OCI-LY3 (cell line): ENCODE measurements around the gene TM9SF2.

ENCODE experiments used
- H2AFZ ChIP-seq: fragments of 200-600, 300-600 bp; shearing (Covaris generic); 2 replicates; pipeline ENCODE4 v1.6.0; 2014; ENCODE audit warnings: antibody characterized with exemption, low read depth, low read length
- H3K27ac ChIP-seq: fragments of 200-600, 300-600 bp; sonication (generic); 2 replicates; pipeline ENCODE4 v1.5.1; 2014; ENCODE audit warnings: mild to moderate bottlenecking, low read length, moderate library complexity, mixed read lengths
- H3K27me3 ChIP-seq: fragments of 200-600, 300-600 bp; sonication (generic); 2 replicates; pipeline ENCODE4 v1.6.1; 2014; ENCODE audit warnings: low read depth, low read length, mixed read lengths
- H3K36me3 ChIP-seq: fragments of 200-600, 300-600 bp; sonication (generic); replicated peaks from 2 replicates; pipeline ENCODE3; 2014; ENCODE audit warnings: low read depth, low read length, mixed read lengths
- H3K4me1 ChIP-seq: fragments of 300-600, 200-600 bp; sonication (generic); 2 replicates; pipeline ENCODE4 v1.6.1; 2014; ENCODE audit warnings: low read length, mixed read lengths
- H3K4me2 ChIP-seq: fragments of 200-600, 300-600 bp; sonication (generic); 2 replicates; pipeline ENCODE4 v1.6.1; 2014; ENCODE audit warnings: low read length, mixed read lengths
- H3K4me3 ChIP-seq: fragments of 300-600, 200-600 bp; sonication (generic); 2 replicates; pipeline ENCODE4 v1.5.1; 2014; ENCODE audit warnings: antibody characterized with exemption, mild to moderate bottlenecking, low read length, moderate library complexity
- H3K79me2 ChIP-seq: fragments of 300-600, 200-600 bp; shearing (Covaris generic); 2 replicates; pipeline ENCODE4 v1.6.1; 2014; ENCODE audit warnings: mild to moderate bottlenecking, low read length, mixed read lengths
- H3K9ac ChIP-seq: fragments of 300-600, 200-600 bp; shearing (Covaris generic); 2 replicates; pipeline ENCODE4 v1.6.0; 2014; ENCODE audit warnings: mild to moderate bottlenecking, low read length, moderate library complexity
- H3K9me3 ChIP-seq: fragments of 200-600, 300-600 bp; shearing (Covaris generic); 2 replicates; pipeline ENCODE4 v1.6.1; 2014; ENCODE audit warnings: low read length, mixed read lengths; ENCODE audit not compliant: insufficient read depth
- H4K20me1 ChIP-seq: fragments of 200-600, 300-600 bp; sonication (generic); 2 replicates; pipeline ENCODE4 v1.6.1; 2016; ENCODE audit warnings: low read length, mixed read lengths; ENCODE audit not compliant: insufficient read depth
- CTCF ChIP-seq: fragments of 200-600, 300-600 bp; sonication (generic); IDR thresholded peaks from 2 replicates; pipeline ENCODE4 v1.5.1; 2014; ENCODE audit warnings: antibody characterized with exemption, low read length, low read depth
- EZH2phosphoT487 ChIP-seq: fragments of 200-600 bp; shearing (Covaris generic); IDR thresholded peaks from 2 replicates; pipeline ENCODE4 v1.6.1; 2018; ENCODE audit warnings: antibody characterized with exemption, mixed run types, low read depth

The TM9SF2 gene

GRCh38 chr13:99587893-99588606, 86.8 kb downstream of the TM9SF2 start:
- H3K79me2 ChIP-seq, result no peaks in the 10 kb centered on the region
- no peak for TF ChIP-seq CTCF
- TF ChIP-seq EZH2phosphoT487, result no peak
- H4K20me1 ChIP-seq, result no peaks in the 10 kb centered on the region
- H2AFZ ChIP-seq, result no peak overlapping the region
- H3K4me1 ChIP-seq, result peaks cover 9% of the 10 kb centered on the region
- H3K9me3 ChIP-seq, result no peaks in the 10 kb centered on the region
- no peak overlapping the region for H3K9ac ChIP-seq
- H3K27ac ChIP-seq, result no peak overlapping the region
- H3K36me3 ChIP-seq, result no peaks in the 10 kb centered on the region
- H3K27me3 ChIP-seq, result no peaks in the 10 kb centered on the region
- H3K4me3 ChIP-seq, result no peak overlapping the region
- no peak overlapping the region for H3K4me2 ChIP-seq

- no peak for TF ChIP-seq EZH2phosphoT487
- no peak for TF ChIP-seq CTCF
- H4K20me1 ChIP-seq, result no peaks in the 10 kb centered on the region
Measured at GRCh38 chr13:99589575-99589974, 88.3 kb downstream of the TM9SF2 start.

GRCh38 chr13:99590519-99591011, 89.3 kb downstream of the TM9SF2 start:
- Histone ChIP-seq H3K9me3 (no peaks in the 10 kb centered on the region), H3K27ac (no peak overlapping the region), H3K4me3 (no peak overlapping the region), H3K4me2 (no peak overlapping the region), H3K79me2 (no peaks in the 10 kb centered on the region), H3K4me1 (peaks cover 18% of the 10 kb centered on the region), H3K9ac (no peak overlapping the region), H3K36me3 (no peaks in the 10 kb centered on the region), H4K20me1 (no peaks in the 10 kb centered on the region), H2AFZ (no peak overlapping the region), H3K27me3 (no peaks in the 10 kb centered on the region)
- TF ChIP-seq CTCF, result no peak
- no peak for TF ChIP-seq EZH2phosphoT487

More at GRCh38 chr13:99589575-99589974, 88.3 kb downstream of the TM9SF2 start:
- no peak overlapping the region for H3K4me3 ChIP-seq
- H3K9ac ChIP-seq, result no peak overlapping the region
- no peak overlapping the region for H2AFZ ChIP-seq
- H3K36me3 ChIP-seq, result no peaks in the 10 kb centered on the region
- H3K27me3 ChIP-seq, result no peaks in the 10 kb centered on the region
- no peak overlapping the region for H3K27ac ChIP-seq
- no peaks in the 10 kb centered on the region for H3K79me2 ChIP-seq
- peaks cover 9% of the 10 kb centered on the region for H3K4me1 ChIP-seq
- H3K9me3 ChIP-seq, result no peaks in the 10 kb centered on the region
- no peak overlapping the region for H3K4me2 ChIP-seq

GRCh38 chr13:99596180-99596579, 94.9 kb downstream of the TM9SF2 start:
- Histone ChIP-seq H2AFZ (no peak overlapping the region), H3K9me3 (no peaks in the 10 kb centered on the region), H3K36me3 (no peaks in the 10 kb centered on the region), H3K4me1 (peaks cover 19% of the 10 kb centered on the region), H3K4me2 (no peak overlapping the region), H3K4me3 (no peak overlapping the region), H3K27me3 (no peaks in the 10 kb centered on the region), H3K27ac (no peak overlapping the region), H3K9ac (no peak overlapping the region), H4K20me1 (no peaks in the 10 kb centered on the region), H3K79me2 (no peaks in the 10 kb centered on the region)
- TF ChIP-seq EZH2phosphoT487 (no peak), CTCF (no peak)
